GM12878 (cell line): ENCODE data around the gene FFAR3. TPM values are rescaled to one million over a fixed set of nuclear protein-coding genes. Genes with fewer than 3 reads are reported as not detected.

Experiments used
- ATAC-seq: fragments of 200-7000 bp; cut with Tn5 transposase; 3 replicates; pipeline ENCODE4 v1.9.1; 2020; ENCODE audit warnings: mild to moderate bottlenecking, moderate library complexity
- BruUV-seq: library from RNA; stranded (reverse); fragments of 400-500 nt; replicated peaks from 2 replicates; lab custom pipeline; 2021; lab: Mats Ljungman, UMichigan
- CTCF ChIA-PET: fragments of 300-600 bp; sonication (Branson Sonifier 250); formaldehyde crosslinking; extraction: SDS; loops from one replicate; lab custom pipeline; 2021; ENCODE audit warnings: inconsistent platforms; lab: Yijun Ruan, JAX
- POLR2A ChIA-PET: fragments of 350-600 bp; formaldehyde crosslinking; extraction: SDS; loops from one replicate; lab custom pipeline; 2021; ENCODE audit warnings: inconsistent platforms; lab: Charles Lee
- RAD21 ChIA-PET: fragments of 300-600 bp; sonication (Branson Sonifier 250); formaldehyde crosslinking; loops from one replicate; lab custom pipeline; 2023; ENCODE audit warnings: antibody characterized with exemption; ENCODE audit not compliant: unreplicated experiment; lab: Charles Lee
- SMC1A ChIA-PET: fragments of 300-600 bp; sonication (Branson Sonifier 250); formaldehyde crosslinking; loops from one replicate; lab custom pipeline; 2023; ENCODE audit not compliant: unreplicated experiment, uncharacterized antibody; lab: Charles Lee
- DNase-seq: peaks from one replicate; pipeline ENCODE4 v3.0.0-alpha.2; 2011; ENCODE audit warnings: low read depth, low spot score
- FAIRE-seq: peaks from 3 replicates; lab custom pipeline; 2011; peaks lifted over from hg19 to GRCh38; lab: Jason Lieb, UNC
- H2AFZ ChIP-seq: 2 replicates; pipeline ENCODE4 v1.6.0; 2011; ENCODE audit warnings: low read depth, low read length, control low read depth; ENCODE audit not compliant: control insufficient read depth
- H3K27ac ChIP-seq: 2 replicates; pipeline ENCODE4 v1.5.1; 2011; ENCODE audit warnings: control low read depth; ENCODE audit not compliant: control insufficient read depth, insufficient read depth
- H3K27me3 ChIP-seq, 2 experiments: replicated peaks in 1 of 2; 2 replicates each; pipeline versions ENCODE4 v1.6.0 to v1.6.1; 2011; ENCODE audit warnings: low read length in 1 of 2; ENCODE audit not compliant: control insufficient read depth in 2 of 2, insufficient read depth in 2 of 2
- H3K36me3 ChIP-seq, 2 experiments: 2 replicates each; pipeline ENCODE4 v1.5.1; 2011; ENCODE audit warnings: low read length in 1 of 2; ENCODE audit not compliant: control insufficient read depth in 2 of 2, insufficient read depth in 2 of 2
- H3K4me1 ChIP-seq: 2 replicates; pipeline ENCODE4 v1.6.1; 2011; ENCODE audit warnings: mild to moderate bottlenecking, low read length, moderate library complexity, mixed read lengths; ENCODE audit not compliant: control insufficient read depth, insufficient read depth
- H3K4me2 ChIP-seq: 2 replicates; pipeline ENCODE4 v1.6.0; 2011; ENCODE audit warnings: control low read depth; ENCODE audit not compliant: control insufficient read depth, insufficient read depth
- H3K4me3 ChIP-seq: fragments of 200-600 bp; sonication (generic); 2 replicates; pipeline ENCODE4 v1.5.1; 2016
- H3K79me2 ChIP-seq: 2 replicates; pipeline ENCODE4 v1.6.0; 2011; ENCODE audit warnings: low read length; ENCODE audit not compliant: control insufficient read depth, insufficient read depth
- H3K9ac ChIP-seq: 2 replicates; pipeline ENCODE4 v1.8.0; 2011; ENCODE audit warnings: low read length, control low read depth, mixed read lengths; ENCODE audit not compliant: control insufficient read depth, insufficient read depth
- H3K9me3 ChIP-seq: replicated peaks from 3 replicates; pipeline ENCODE4 v1.5.1; 2011; ENCODE audit warnings: mild to moderate bottlenecking, low read length; ENCODE audit not compliant: control insufficient read depth, insufficient read depth
- H4K20me1 ChIP-seq: 2 replicates; pipeline ENCODE4 v1.6.0; 2011; ENCODE audit not compliant: control insufficient read depth, insufficient read depth
- CHD2 ChIP-seq: IDR thresholded peaks from 2 replicates; pipeline ENCODE4 v1.6.1; 2011; ENCODE audit warnings: low read depth, low read length, improper control_type of control experiment, borderline replicate concordance
- HDGF ChIP-seq: fragments of 450-650 bp; IDR thresholded peaks from 2 replicates; pipeline ENCODE4 v1.6.1; 2016; ENCODE audit warnings: antibody characterized with exemption
- KDM1A ChIP-seq: fragments of 200-600 bp; sonication (generic); IDR thresholded peaks from 2 replicates; pipeline ENCODE4 v1.6.1; 2016; ENCODE audit warnings: borderline replicate concordance
- SIN3A ChIP-seq: IDR thresholded peaks from 2 replicates; pipeline ENCODE4 v1.6.1; 2012; ENCODE audit warnings: low read depth, low read length, improper control_type of control experiment
- STAT3 ChIP-seq: IDR thresholded peaks from 2 replicates; pipeline ENCODE4 v1.6.1; 2011; ENCODE audit warnings: low read depth, low read length, improper control_type of control experiment
- WGBS: methylation state at CpG from one replicate; pipeline ENCODE4 v1.1.6; 2016; ENCODE audit warnings: low lambda C conversion rate; ENCODE audit not compliant: insufficient replicate concordance, insufficient coverage; ENCODE audit errors: missing lambda C conversion rate; 5-methylcytosine and 5-hydroxymethylcytosine counted together
- in situ Hi-C: fragments of 300-500 bp; cut with MboI; formaldehyde crosslinking; loops from 9 replicates; pipeline ENCODE4 v1.14.3; 2018; ENCODE audit warnings: mixed read lengths
- intact Hi-C: fragments of 100-400 bp; cut with micrococcal nuclease; formaldehyde crosslinking; loops from one replicate; pipeline ENCODE4 v1.14.2; 2022; ENCODE audit not compliant: unreplicated experiment
- polyA plus RNA-seq, 11 experiments: library from polyadenylated mRNA; depleted of rRNA in 4 of 11; unstranded in 6 of 11; stranded (reverse) in 5 of 11; fragments of >200 nt; fragmentation: Nextera tagmentation in 4 of 11; fragmentation: Illumina TruSeq in 1 of 11; extraction: Ambion mirVana in 4 of 11; extraction: Trizol in 1 of 11; gene quantifications; 1 replicate in 1 of 11; 2 replicates in 10 of 11; pipeline versions ENCODE4 v1.2.1 to v1.2.3, GENCODE V29; 2011 to 2016; ENCODE audit warnings: inconsistent platforms in 2 of 11, missing spikeins in 2 of 11, low read depth in 1 of 11
- total RNA-seq, 4 experiments: library from RNA; depleted of rRNA in 3 of 4; stranded (reverse); fragments of >200 nt in 3 of 4; fragmentation: Illumina TruSeq in 1 of 4; extraction: Trizol in 1 of 4; gene quantifications; 2 replicates each; pipeline versions ENCODE4 v1.2.1 to v1.2.3, GENCODE V29; 2013 to 2021
- TF ChIP-seq, protein P1 (sequence below): fragments of 450-650 bp; formaldehyde crosslinking; IDR thresholded peaks from 2 replicates; pipeline ENCODE4 v1.5.0; 2022; ENCODE audit warnings: mild to moderate bottlenecking, missing genetic modification characterization
- TF ChIP-seq, protein P2 (sequence below): IDR thresholded peaks from 2 replicates; pipeline ENCODE4 v1.6.1; 2011; ENCODE audit warnings: mild to moderate bottlenecking, low read depth, low read length, moderate library complexity; ENCODE audit not compliant: insufficient replicate concordance
- TF ChIP-seq, protein P3 (sequence below): fragments of 450-650 bp; IDR thresholded peaks from 2 replicates; pipeline ENCODE4 v1.6.1; 2017; ENCODE audit warnings: mild to moderate bottlenecking
- TF ChIP-seq, protein P4 (sequence below): IDR thresholded peaks from 2 replicates; pipeline ENCODE4 v1.6.1; 2011; ENCODE audit warnings: borderline replicate concordance, low read depth, mild to moderate bottlenecking, moderate library complexity, low read length; ENCODE audit not compliant: insufficient read depth, poor library complexity, severe bottlenecking
- TF ChIP-seq, protein P5 (sequence below): fragments of 450-650 bp; IDR thresholded peaks from 2 replicates; pipeline ENCODE4 v1.6.1; 2017; ENCODE audit warnings: borderline replicate concordance

Gene FFAR3
- total and polyA plus RNA-seq, 10 of the 15 experiments (the other 5 are each of a cell fraction or from before 2014, with no cell fraction given), result 0.15 to 0.18 TPM; not detected in 8

DNA sequence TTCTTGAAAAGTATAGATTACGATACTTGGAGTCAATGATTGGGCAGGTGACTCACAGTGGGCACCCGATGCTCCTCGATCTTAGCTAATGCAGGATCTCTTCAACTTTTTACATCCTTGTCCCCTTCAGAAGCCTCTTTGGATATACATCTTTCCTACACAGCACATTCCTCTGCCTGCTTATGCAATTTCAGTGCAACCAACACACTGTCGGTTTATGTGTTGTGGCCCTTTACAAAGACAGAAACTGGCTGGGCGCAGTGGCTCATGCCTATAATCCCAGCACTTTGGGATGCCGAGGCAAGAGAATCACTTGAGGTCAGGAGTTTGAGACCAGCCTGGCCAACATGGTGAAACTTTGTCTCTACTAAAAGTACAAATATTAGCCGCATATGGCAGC is 15.2 kb downstream of the FFAR3 start:
- Histone ChIP-seq H3K79me2 (no peaks in the 10 kb centered on the region), H2AFZ (no peak overlapping the region), H3K4me2 (no peak overlapping the region), H3K9me3 (no peaks in the 10 kb centered on the region; the same call in none of the 3 replicates), H3K9ac (no peak overlapping the region), H3K4me3 (no peak overlapping the region), H3K27me3 (no peaks in the 10 kb centered on the region), H4K20me1 (no peaks in the 10 kb centered on the region), H3K36me3 (no peaks in the 10 kb centered on the region), H3K27ac (no peak overlapping the region), H3K4me1 (peaks cover 31% of the 10 kb centered on the region)
- BruUV-seq, result no TSS peak
- intact Hi-C loops, result no loop called here
- SMC1A ChIA-PET, result interaction anchor here (1.5 kb wide), 1 partner anchor 46 kb away, joined by 4 read pairs; no protein-coding TSS in a partner anchor
- no peak for DNase-seq
- TF ChIP-seq STAT3, result no peak
- TF ChIP-seq, protein P1, sequence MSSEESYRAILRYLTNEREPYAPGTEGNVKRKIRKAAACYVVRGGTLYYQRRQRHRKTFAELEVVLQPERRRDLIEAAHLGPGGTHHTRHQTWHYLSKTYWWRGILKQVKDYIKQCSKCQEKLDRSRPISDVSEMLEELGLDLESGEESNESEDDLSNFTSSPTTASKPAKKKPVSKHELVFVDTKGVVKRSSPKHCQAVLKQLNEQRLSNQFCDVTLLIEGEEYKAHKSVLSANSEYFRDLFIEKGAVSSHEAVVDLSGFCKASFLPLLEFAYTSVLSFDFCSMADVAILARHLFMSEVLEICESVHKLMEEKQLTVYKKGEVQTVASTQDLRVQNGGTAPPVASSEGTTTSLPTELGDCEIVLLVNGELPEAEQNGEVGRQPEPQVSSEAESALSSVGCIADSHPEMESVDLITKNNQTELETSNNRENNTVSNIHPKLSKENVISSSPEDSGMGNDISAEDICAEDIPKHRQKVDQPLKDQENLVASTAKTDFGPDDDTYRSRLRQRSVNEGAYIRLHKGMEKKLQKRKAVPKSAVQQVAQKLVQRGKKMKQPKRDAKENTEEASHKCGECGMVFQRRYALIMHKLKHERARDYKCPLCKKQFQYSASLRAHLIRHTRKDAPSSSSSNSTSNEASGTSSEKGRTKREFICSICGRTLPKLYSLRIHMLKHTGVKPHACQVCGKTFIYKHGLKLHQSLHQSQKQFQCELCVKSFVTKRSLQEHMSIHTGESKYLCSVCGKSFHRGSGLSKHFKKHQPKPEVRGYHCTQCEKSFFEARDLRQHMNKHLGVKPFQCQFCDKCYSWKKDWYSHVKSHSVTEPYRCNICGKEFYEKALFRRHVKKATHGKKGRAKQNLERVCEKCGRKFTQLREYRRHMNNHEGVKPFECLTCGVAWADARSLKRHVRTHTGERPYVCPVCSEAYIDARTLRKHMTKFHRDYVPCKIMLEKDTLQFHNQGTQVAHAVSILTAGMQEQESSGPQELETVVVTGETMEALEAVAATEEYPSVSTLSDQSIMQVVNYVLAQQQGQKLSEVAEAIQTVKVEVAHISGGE, result no peak
- TF ChIP-seq, protein P2, sequence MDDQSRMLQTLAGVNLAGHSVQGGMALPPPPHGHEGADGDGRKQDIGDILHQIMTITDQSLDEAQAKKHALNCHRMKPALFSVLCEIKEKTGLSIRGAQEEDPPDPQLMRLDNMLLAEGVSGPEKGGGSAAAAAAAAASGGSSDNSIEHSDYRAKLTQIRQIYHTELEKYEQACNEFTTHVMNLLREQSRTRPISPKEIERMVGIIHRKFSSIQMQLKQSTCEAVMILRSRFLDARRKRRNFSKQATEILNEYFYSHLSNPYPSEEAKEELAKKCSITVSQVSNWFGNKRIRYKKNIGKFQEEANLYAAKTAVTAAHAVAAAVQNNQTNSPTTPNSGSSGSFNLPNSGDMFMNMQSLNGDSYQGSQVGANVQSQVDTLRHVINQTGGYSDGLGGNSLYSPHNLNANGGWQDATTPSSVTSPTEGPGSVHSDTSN, result no peak
- TF ChIP-seq HDGF, result no peak
- no peak for TF ChIP-seq CHD2
- TF ChIP-seq, protein P3, sequence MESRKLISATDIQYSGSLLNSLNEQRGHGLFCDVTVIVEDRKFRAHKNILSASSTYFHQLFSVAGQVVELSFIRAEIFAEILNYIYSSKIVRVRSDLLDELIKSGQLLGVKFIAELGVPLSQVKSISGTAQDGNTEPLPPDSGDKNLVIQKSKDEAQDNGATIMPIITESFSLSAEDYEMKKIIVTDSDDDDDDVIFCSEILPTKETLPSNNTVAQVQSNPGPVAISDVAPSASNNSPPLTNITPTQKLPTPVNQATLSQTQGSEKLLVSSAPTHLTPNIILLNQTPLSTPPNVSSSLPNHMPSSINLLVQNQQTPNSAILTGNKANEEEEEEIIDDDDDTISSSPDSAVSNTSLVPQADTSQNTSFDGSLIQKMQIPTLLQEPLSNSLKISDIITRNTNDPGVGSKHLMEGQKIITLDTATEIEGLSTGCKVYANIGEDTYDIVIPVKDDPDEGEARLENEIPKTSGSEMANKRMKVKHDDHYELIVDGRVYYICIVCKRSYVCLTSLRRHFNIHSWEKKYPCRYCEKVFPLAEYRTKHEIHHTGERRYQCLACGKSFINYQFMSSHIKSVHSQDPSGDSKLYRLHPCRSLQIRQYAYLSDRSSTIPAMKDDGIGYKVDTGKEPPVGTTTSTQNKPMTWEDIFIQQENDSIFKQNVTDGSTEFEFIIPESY, result no peak
- no peak for TF ChIP-seq SIN3A
- no peak for TF ChIP-seq KDM1A
- TF ChIP-seq, protein P4, sequence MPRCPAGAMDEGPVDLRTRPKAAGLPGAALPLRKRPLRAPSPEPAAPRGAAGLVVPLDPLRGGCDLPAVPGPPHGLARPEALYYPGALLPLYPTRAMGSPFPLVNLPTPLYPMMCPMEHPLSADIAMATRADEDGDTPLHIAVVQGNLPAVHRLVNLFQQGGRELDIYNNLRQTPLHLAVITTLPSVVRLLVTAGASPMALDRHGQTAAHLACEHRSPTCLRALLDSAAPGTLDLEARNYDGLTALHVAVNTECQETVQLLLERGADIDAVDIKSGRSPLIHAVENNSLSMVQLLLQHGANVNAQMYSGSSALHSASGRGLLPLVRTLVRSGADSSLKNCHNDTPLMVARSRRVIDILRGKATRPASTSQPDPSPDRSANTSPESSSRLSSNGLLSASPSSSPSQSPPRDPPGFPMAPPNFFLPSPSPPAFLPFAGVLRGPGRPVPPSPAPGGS, result no peak
- TF ChIP-seq, protein P5, sequence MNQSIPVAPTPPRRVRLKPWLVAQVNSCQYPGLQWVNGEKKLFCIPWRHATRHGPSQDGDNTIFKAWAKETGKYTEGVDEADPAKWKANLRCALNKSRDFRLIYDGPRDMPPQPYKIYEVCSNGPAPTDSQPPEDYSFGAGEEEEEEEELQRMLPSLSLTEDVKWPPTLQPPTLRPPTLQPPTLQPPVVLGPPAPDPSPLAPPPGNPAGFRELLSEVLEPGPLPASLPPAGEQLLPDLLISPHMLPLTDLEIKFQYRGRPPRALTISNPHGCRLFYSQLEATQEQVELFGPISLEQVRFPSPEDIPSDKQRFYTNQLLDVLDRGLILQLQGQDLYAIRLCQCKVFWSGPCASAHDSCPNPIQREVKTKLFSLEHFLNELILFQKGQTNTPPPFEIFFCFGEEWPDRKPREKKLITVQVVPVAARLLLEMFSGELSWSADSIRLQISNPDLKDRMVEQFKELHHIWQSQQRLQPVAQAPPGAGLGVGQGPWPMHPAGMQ, result no peak
- RAD21 ChIA-PET, result interaction anchor here (0.7 kb wide), 1 partner anchor 35 kb away, joined by 3 read pairs; no protein-coding TSS in a partner anchor
- no peak for ATAC-seq
- FAIRE-seq, result no peak
- in situ Hi-C loops, result no loop called here
- CTCF ChIA-PET, result interaction anchor here (0.9 kb wide), 1 partner anchor 121 kb away, joined by 4 read pairs; no protein-coding TSS in a partner anchor
- WGBS, result 78% methylated on average over 7 of the region's 7 CpGs
- POLR2A ChIA-PET, result no interaction called here
